ENCODE measurements around the gene ARMH1. TPM values are rescaled to one million over a fixed set of nuclear protein-coding genes. Genes with fewer than 3 reads are reported as not detected.
"Not testable (repeated sequence)": the region's sequence is repeated elsewhere in the genome, so short reads cannot be mapped to it uniquely, and the experiment has no call there.

Gene ARMH1
- polyA plus RNA-seq, 4 donors = 3.2 to 8.2 (median 5.8) TPM

DNA sequence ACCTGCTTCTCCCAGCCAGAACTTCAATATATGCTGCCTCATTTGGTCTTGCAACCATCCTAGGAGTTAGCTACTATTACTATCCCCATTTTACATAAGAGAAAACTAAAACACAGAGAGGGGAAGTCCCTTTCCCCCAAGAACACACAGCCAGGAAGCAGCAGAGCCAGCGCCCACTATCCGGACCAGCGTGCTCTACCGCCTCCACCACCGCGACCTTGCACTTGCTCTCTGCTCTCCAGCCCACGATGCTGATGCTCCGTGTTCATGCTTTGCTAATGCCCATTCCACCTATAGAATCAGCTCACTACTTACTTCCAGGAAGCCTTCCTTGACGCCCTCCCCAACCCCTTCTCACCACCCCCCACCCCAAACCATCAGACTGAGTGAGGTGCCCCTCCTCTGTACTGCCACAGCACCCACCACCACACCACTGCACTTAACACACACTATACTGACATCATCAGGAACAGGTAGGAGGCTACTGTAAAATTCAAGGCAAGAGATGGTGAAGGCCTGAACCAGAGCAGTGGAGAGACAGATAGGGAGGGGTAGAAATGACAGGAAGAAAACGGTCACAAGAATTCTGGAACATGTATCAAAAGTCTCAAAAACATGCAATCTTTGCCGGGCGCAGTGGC, 9.7 kb upstream of the ARMH1 start:
- no peak for DNase-seq (ENCODE audit: low read depth in 4 of 4, low spot score in 3 of 4)

DNA sequence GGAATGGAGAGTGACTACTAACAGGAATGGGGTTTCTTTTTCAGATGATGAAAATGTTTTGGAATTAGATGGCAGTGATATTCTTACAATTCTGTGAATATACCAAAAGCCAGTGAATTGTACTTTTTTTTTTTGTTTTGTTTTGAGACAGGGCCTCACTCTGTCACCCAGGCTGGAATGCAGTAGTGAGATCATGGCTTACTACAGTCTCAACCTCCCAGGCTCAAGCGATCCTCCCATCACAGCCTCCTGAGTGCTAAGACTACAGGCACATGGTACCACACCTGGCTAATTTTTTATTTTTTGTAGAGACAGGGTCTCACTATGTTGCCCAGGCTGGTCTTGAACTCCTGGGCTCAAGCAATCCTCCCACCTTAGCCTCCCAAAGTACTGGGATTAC, 7.8 kb upstream of the ARMH1 start:
- not testable (repeated sequence) for DNase-seq (ENCODE audit: low read depth in 4 of 4, low spot score in 3 of 4)

DNA sequence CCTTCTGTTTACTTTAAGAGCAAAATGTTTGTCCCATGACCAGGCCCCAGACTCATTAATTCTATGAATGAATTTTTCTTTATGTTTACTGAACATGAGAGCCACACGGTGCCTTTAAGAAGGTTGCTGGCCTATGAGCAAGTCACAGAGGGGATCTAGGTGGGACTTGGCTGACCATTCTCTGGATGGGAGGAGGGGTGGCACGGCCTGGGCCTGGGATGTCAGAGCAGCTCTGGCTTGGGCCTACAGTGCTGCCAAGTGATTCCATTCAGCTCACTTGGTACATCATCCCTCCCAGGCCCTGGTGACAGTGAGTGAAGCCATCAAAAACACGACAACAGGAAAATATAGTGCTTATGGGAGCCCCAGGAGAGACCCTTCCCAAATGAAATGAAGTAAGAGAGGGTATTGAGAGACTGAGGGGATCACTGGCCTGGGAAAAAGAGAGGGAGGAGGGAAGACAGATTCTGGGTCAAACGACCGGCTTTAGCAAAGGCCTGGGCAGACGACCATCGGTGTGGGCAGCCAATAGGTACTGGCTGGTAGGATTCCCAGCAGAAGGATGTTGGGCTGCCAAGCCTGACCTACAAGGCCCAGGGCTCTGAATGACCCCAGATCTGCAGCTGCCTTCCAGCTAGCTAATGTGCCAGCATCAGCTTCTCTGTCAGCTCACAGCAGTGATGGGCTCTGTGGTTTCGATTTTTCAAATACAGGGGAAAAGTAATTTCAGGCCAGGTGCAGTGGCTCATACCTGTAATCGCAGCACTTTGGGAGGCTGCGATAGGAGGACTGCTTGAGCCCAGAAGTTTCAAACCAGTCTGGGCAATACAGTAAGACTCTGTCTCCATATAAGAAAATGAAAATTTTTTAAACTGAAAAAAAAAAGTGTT, 3.5 kb upstream of the ARMH1 start:
- DNase-seq (ENCODE audit: low read depth in 4 of 4, low spot score in 3 of 4) = no peak

DNA sequence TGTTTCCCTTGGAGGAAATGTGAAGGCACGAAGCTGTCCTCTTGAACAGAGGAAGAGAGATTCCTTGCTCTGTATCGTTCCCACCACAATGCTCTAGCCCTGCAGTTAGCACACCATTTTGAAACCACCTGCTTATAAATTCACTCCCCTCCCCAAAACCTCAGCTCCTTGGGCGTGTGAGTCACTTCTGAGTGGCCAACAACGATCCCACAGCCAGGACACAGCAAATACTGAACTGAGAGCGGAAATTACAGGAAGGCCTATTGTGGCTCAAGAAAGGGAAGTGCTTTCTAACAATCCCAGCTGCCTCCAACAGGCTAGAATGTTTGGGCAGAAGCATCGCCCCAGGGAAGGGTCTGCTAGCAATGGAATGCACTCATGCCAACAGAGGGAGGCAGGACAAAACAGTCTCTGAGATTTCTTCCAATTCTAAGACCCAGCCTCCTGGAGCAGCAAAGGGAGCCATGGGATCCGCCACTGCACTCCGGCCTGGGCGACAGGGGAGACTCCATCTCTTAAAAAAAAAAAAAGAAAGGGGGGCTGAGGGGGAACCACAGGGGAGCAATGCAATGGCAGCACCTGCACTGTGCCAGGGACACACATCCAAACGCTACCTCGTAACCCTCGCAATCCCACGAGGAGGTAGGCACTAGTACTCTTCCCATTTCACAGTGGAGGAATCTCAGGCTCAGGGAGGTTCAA, 2.1 kb upstream of the ARMH1 start:
- DNase-seq (ENCODE audit: low read depth in 4 of 4, low spot score in 3 of 4) = no peak

DNA sequence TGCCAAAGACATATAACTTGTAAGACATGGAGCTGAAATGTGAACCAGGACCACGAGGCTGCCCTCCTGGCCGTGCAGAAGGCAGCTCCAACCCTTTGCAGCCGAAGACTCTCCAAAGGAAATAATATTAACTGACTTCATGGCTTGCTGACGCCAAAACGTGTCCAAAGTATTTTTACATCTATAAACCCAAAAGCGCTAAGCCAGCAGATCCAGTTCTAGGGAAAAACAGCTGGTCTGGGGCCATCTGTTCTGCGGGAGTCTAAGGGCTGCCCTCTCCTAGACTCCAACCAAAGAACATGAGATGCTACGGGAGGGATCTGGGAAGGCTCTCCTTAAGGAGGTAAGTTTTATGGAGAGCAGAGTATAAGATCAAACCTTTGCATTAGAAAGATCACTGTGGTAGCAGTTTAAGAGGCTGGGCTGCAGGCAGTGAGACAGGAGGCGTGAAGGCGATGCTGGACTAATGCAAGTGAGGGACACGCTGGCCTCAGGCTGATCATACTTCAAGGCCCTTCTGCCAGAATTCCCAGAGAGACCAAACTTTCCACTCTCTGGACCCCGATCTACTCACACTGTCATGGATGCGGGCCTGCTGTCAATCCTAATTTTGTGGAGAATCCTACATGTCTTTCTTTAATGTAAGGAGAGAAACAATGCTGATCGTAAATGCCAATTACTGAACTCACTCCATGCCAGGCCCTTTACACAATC, 1.4 kb upstream of the ARMH1 start:
- no peak for DNase-seq (ENCODE audit: low read depth in 4 of 4, low spot score in 3 of 4)

DNA sequence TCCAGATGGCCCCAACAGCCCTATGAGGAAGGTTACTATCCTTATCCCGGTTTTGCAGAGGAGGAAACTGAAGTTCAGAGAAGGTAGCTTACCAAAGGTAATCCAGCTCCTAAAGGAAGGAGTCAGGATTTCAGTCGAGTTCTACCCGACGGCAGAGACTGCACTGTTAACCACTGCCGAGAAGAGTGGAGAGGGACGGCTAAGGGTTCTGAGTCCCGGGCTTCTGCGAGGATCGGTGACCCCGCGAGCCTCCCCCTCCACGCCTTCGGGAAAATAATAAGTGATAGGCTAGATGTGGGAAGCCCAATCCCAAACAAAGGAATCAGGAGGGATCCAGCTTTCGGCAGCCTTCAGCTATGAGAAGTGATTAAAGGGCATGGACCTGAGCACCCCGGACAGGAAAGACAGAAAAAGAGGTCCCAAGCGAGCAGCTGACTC, 820 bp upstream of the ARMH1 start:
- DNase-seq (ENCODE audit: low read depth in 4 of 4, low spot score in 3 of 4) = no peak

DNA sequence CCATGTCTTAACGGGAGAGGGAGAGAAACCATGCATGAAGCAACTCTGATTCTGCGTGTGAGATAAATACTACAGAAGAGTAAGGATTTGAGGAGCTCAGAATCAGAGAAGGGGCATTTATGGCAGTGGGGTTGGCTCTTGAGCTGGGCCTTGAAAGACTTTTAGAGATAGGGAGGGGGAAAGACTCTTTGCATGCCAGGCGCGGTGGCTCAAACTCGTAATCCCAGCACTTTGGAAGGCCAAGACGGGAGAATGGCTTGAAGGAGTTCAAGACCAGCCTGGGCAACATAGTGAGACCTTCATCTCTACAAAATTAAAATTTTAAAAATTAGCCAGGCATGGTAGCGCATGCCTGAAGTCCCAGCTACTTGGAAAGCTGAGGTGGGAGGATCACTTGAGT, 672 bp downstream of the ARMH1 start:
- no peak for DNase-seq (ENCODE audit: low read depth in 4 of 4, low spot score in 3 of 4)

DNA sequence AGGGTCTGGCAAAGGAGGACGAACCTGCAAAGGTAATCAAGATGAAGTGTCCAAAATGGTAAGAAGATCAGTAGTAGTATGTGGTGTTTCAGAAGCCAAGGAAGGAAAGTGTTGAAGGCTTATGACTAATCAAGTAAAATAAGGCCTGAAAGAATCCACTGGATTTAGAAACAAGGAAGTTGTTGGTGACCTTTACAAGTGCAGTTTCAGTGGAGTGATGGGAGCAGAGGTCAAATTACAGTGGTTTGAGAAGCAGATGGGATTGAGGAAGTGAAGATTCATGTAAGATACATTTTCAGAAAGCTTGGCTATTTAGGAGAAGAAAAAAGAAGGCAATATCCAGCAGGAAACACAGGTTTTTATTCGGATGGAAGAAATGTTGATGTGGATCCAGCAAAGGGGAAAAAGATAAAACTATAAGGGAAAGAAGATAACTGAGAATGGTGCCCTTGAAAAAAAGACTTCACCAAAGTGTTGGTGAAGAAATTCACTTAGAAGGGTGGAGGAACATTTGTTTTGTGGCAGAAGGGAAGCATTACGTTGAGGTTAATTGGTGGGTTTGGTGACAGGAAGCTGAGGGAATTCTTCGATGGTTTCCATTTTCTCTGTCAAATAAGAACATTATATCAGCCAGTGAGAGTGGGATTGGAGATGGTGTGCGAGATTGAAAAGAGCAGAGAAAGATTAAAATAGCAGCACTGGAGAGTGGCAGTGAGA, 2.1 kb downstream of the ARMH1 start:
- no peak for DNase-seq (ENCODE audit: low read depth in 4 of 4, low spot score in 3 of 4)

DNA sequence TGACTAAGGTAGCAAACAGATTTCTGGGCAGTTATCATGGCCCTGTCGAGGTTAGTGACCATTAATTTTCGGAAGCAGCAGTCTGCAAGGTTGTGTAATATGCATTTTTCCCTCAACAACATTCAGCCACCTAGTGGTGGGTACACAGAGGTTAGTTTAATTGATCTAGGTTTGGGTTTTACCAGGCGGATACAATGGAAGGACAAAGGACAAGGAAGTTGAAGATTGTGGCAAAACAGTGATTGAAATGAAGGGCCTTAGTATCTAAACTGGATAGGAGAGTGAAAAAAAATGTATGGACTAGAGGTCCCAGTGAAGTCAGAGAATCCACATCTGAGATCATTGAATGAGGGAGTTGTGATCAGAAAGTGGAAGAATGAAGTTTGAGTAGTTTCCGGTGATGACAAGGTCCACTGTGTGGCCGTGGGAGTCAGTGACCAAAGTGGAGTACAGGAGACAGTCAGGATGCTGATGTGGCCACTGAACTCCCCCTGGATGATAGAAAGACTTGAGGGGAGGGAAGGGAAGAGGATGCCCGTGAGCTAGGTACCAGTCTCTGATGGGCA, 2.8 kb downstream of the ARMH1 start:
- no peak for DNase-seq (ENCODE audit: low read depth in 4 of 4, low spot score in 3 of 4)

DNA sequence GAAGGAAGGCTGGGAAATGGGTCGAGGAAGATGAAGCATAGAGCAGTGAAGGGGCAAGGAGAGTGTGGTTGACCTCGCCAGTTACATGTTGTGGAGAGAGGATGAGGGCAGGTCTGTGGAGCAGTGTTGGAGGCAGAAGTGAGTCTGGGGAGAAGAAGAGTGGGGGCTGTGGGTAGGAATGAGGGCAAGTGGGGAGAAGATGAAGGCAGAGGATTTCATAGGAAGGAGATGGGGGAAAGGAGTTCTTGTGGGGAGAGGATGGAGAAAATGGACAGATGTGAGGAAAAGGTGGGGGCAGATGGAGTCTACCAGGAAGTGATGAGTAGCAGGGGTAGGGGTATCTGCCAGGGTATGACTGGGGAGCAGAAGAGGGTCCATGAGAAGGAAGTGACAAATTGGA, 3.6 kb downstream of the ARMH1 start:
- no peak for DNase-seq (ENCODE audit: low read depth in 4 of 4, low spot score in 3 of 4)

DNA sequence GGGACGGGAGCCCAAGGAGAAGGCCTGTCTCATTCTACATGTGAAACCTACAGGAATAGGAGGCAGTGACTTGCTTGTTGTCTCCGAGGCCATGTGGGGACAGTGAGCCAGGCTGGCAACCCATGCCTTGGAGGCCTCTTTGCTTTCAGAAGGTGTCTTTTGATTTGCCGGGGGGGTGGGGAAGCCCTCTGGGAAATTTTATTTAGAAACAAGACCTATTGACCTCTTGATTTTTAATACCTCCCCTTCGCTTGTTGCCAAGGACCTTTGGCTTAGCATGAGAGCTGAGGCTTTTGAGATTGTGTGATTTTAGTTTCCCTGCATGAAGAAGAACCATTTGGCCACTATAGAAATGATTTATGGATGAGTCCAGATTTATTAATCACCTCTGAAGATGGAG, 4.1 kb downstream of the ARMH1 start:
- DNase-seq (ENCODE audit: low read depth in 4 of 4, low spot score in 3 of 4) = no peak

DNA sequence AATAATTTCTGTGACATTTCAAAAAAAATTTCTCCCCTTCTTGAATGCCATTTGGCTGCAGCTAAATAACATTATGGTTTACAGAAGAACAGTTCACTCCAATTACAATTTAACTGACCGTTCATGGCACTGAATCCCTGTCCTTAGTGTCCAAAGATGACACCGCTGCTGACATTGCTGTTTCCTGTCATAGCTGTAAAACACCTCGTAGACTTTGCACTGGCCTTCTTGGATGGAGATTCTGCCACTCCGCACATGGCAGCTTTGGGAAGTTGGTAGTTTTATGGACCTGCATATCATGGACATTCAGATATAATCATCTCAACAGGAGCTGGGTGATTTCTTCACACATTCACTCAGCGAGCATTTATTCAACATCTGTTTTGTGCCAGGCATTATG, 5.0 kb downstream of the ARMH1 start:
- no peak for DNase-seq (ENCODE audit: low read depth in 4 of 4, low spot score in 3 of 4)

DNA sequence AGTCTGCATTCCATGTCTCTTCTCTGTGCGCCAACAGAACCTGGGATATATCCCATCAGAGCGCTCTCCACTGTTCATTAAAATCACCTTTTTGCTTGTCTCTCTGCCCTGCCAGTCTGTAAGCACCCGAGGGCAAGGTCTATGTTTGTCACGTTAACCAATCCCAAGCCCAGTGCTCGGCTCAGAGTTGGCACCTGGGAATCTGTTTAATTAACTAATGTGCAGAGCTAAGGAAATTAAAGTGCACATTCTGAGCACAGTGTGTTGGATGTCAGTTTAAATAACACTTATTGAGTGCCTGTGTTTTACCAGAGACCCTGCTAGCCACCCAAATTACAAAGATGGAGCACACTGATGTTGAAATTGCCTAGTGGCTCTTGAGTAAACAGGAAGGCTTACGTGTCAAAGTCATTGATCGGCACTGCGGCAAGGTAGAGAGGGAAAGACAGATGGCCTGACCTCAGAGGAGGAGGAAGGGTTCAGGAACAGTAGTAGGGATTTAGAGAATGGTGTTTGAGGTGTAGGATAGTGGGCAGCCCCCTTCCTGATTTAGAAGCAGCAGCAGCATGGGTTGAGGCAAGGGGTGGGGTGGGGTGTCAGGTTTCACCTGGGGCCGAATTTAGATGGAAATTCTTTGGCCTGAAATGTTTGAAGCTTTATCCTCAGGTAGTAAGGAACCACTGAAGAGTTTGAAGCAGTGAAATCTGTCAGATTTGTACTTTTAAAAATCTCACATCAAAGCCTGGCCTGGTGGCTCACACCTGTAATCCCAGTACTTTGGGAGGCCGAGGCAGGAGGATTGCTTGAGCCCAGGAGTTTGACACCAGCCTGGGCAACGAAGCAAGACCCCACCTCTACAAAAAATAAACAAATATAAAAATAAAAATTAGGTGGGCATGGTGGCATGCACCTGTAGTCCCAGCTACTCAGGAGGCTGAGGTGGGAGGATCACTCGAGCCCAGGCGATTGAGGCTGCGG, 7.7 kb downstream of the ARMH1 start:
- no peak for DNase-seq (ENCODE audit: low read depth in 4 of 4, low spot score in 3 of 4)

DNA sequence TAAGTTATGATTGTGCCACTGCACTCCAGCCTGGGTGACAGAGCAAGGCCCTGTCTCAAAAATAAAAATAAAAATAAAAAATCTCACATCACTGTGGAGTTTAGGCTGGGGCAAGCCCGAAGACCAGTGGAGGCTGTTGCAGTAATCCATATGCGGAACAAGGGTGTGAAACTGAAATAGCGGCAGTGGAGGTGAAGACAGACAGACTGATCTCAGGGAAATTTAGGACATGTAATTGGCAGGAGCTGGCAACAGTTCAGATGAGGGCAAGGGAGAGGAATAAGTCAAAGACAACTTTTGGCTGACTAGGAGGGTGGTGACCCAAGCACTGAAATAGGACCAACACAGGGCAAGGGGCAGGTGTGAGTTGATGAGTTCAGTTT, 8.4 kb downstream of the ARMH1 start:
- DNase-seq (ENCODE audit: low read depth in 4 of 4, low spot score in 3 of 4) = no peak

DNA sequence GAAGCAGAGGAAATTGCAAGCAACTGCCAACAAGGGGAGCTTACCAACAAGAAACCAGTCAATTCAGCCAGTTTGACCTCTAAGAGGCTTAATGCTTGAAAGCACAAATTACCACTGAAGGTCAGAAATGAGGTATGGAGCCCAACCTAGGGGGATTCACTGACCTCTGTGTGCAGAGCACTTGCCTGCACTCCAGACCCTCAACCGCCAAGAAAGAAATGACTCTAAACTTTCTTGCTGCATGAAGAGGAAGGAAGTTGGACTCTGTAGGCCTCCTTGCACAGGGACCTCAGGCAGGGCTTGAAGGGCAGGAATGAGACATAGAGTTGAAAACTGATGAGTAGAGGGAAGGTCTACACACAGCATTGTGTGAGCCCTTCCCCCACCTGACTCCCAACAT, 10.0 kb downstream of the ARMH1 start:
- DNase-seq (ENCODE audit: low read depth in 4 of 4, low spot score in 3 of 4) = no peak

DNA sequence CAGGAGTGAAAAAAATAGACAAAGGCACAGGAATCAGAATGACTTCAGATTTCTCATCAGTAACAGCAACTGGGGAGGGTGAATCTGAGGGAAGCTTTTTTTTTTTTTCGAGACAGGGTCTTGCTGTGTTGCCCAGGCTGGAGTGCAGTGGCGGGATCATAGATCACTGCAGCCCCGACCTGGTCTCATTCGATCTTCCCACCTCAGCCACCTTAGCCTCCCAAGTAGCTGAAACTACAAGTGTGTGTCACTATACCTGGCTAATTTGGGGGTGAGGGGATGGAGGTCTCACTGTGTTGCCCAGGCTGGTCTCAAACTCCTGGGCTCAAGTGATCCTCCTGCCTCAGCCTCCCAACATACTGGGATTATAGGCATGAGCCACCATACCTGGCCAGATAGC, 10.7 kb downstream of the ARMH1 start:
- no peak for DNase-seq (ENCODE audit: low read depth in 4 of 4, low spot score in 3 of 4)

DNA sequence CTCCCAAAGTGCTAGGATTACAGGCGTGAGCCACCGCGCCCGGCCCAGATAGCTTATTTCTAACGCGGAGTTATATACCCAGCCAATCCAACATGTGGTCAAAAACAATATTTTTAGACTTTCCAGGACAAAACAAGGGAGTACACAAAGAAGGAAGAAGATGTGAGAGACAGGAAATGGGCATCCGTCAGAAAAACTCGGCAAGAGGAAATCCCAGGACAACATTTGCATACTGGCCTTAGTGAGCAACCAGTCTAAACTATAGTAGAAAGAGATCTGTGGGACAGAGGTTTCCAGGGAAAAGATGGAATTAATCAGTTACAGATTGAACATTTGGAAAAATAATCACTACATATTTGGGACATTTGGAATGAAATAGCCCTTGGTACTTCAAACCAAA, 11.4 kb downstream of the ARMH1 start:
- no peak for DNase-seq (ENCODE audit: low read depth in 4 of 4, low spot score in 3 of 4)

DNA sequence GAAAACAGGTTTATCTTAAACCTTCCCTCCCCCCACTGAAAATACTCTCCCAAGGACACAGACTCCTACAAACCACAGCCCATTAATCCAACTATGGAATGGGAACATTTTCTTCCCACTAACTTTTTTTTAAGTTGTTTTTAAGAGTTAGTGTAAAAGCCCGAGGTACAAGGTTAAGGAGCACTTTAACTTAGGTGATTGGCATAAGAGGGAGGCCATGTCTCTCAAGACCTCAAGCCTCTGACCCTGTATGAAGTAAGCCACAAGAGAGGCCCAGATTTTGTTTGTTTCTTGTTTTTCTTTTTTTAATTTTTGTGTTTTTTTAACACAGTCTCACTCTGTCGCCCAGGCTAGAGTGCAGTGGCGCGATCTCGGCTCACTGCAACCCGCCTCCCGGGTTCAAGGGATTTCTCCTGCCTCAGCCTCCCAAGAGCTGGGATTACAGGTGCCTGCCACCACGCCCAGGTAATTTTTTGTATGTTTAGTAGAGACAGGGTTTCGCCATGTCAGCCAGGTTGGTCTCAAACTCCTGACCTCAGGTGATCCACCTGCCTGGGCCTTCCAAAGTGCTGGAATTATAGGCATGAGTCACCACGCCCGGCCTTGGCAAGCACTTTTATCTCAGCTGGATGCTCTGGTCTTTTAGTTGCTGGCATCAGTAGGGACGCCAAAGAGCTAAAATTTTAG, 14.4 kb downstream of the ARMH1 start:
- no peak for DNase-seq (ENCODE audit: low read depth in 4 of 4, low spot score in 3 of 4)
